Prostate gland (tissue), 2 donors: Measurements from ENCODE around the gene MAN2A2. TPM values are rescaled to one million over a fixed set of nuclear protein-coding genes. Genes with fewer than 3 reads are reported as not detected.

Experiments
- DNase-seq: peaks from one replicate; pipeline ENCODE4 v3.0.0-alpha.2; 2019; ENCODE audit warnings: low spot score
- H3K27ac ChIP-seq, 2 donors: fragments of 200-600 bp; sonication (generic); 2 replicates each; pipeline ENCODE4 v1.5.1; 2017 to 2019
- H3K27me3 ChIP-seq: fragments of 200-600 bp; sonication (generic); replicated peaks from 2 replicates; pipeline ENCODE4 v1.5.1; 2019; ENCODE audit not compliant: insufficient read depth
- H3K36me3 ChIP-seq, 2 donors: fragments of 200-600 bp; sonication (generic); 1 replicate in 1 of 2; 2 replicates in 1 of 2; pipeline versions ENCODE4 v1.5.1 to v1.8.1; 2017 to 2019
- H3K4me1 ChIP-seq: fragments of 200-600 bp; sonication (generic); replicated peaks from 2 replicates; pipeline ENCODE4 v1.5.1; 2019
- H3K4me3 ChIP-seq, 2 donors: fragments of 200-600 bp; sonication (generic); 2 replicates each; pipeline ENCODE4 v1.5.1; 2017 to 2019
- H3K9me3 ChIP-seq: fragments of 200-600 bp; sonication (generic); 2 replicates; pipeline ENCODE4 v1.5.1; 2017
- CTCF ChIP-seq, 4 experiments: fragments of 200-600 bp in 2 of 4; fragments of 450-650 bp in 2 of 4; sonication (generic) in 2 of 4; IDR thresholded peaks; 1 replicate in 3 of 4; 2 replicates in 1 of 4; pipeline ENCODE4 v1.5.1; 2016 to 2019; ENCODE audit warnings: antibody characterized with exemption in 4 of 4, mild to moderate bottlenecking in 2 of 4, moderate library complexity in 2 of 4
- POLR2A ChIP-seq: fragments of 450-650 bp; IDR thresholded peaks from one replicate; pipeline ENCODE4 v1.6.1; 2016; ENCODE audit warnings: antibody characterized with exemption, mild to moderate bottlenecking
- POLR2AphosphoS5 ChIP-seq: sonication (generic); formaldehyde crosslinking; IDR thresholded peaks from one replicate; pipeline ENCODE4 v1.6.1; 2017; ENCODE audit warnings: antibody characterized with exemption
- WGBS: methylation state at CpG from one replicate; pipeline ENCODE4 v1.1.5; 2018; 5-methylcytosine and 5-hydroxymethylcytosine counted together
- intact Hi-C: fragments of 100-400 bp; cut with DNase I; formaldehyde crosslinking; loops from one replicate; pipeline ENCODE4 v1.14.2; 2022
- total RNA-seq, 2 donors: library from RNA; depleted of rRNA; stranded (reverse); fragments of >200 nt; gene quantifications; one replicate each; pipeline ENCODE4 v1.1.0, GENCODE V29; 2016

MAN2A2 gene
- total RNA-seq, 2 donors from 2014 or later, result 46.6 to 113 TPM

- H3K27ac ChIP-seq, result no peak overlapping the region
- peaks cover 2 to 14% of the 10 kb centered on the region in 2 donors for H3K36me3 ChIP-seq
These were observed 16.8 kb upstream of the MAN2A2 start for GRCh38 chr15:90886291-90886614.

GRCh38 chr15:90887037-90887481 lies 16.0 kb upstream of the MAN2A2 start:
- DNase-seq, result no peak
- WGBS, result 87% methylated on average over 6 of the region's 13 CpGs
- TF ChIP-seq POLR2A (no peak), POLR2AphosphoS5 (no peak), CTCF (IDR thresholded peaks at IDR 0.05) (no peak)
- Histone ChIP-seq H3K9me3 (no peaks in the 10 kb centered on the region), H3K4me3 (no peak overlapping the region), H3K36me3 (peaks cover 7 to 11% of the 10 kb centered on the region in 2 donors), H3K27me3 (no peaks in the 10 kb centered on the region), H3K4me1 (peaks cover 6% of the 10 kb centered on the region), H3K27ac (no peak overlapping the region)
- intact Hi-C loops, result loop anchor here (10.0 kb wide), 1 partner anchor 572 kb away; no protein-coding TSS in a partner anchor

More at GRCh38 chr15:90886291-90886614, 16.8 kb upstream of the MAN2A2 start:
- intact Hi-C loops, result loop anchor here (10.0 kb wide), 1 partner anchor 571 kb away; no protein-coding TSS in a partner anchor
- Histone ChIP-seq H3K4me3 (no peak overlapping the region), H3K4me1 (peaks cover 6% of the 10 kb centered on the region), H3K9me3 (no peaks in the 10 kb centered on the region), H3K27me3 (no peaks in the 10 kb centered on the region)
- TF ChIP-seq POLR2A, result no peak
- no peak for TF ChIP-seq POLR2AphosphoS5
- TF ChIP-seq CTCF (IDR thresholded peaks at IDR 0.05), result no peak
- WGBS, result 32% methylated on average over 5 of the region's 5 CpGs
- DNase-seq, result no peak

GRCh38 chr15:90889313-90889730 lies 13.8 kb upstream of the MAN2A2 start:
- no peak for TF ChIP-seq POLR2AphosphoS5
- no peak for TF ChIP-seq CTCF (IDR thresholded peaks at IDR 0.05)
- no peak for TF ChIP-seq POLR2A
- intact Hi-C loops, result loop anchor here (10.0 kb wide), 1 partner anchor 575 kb away; no protein-coding TSS in a partner anchor
- peaks cover 7 to 26% of the 10 kb centered on the region in 2 donors for H3K36me3 ChIP-seq
- no peaks in the 10 kb centered on the region for H3K27me3 ChIP-seq
- no peak for DNase-seq
- H3K27ac ChIP-seq, result no peak overlapping the region
- WGBS, result 80% methylated on average over 18 of the region's 18 CpGs
- H3K9me3 ChIP-seq, result no peaks in the 10 kb centered on the region
- H3K4me1 ChIP-seq, result peaks cover 6% of the 10 kb centered on the region
- no peak overlapping the region for H3K4me3 ChIP-seq

DNA sequence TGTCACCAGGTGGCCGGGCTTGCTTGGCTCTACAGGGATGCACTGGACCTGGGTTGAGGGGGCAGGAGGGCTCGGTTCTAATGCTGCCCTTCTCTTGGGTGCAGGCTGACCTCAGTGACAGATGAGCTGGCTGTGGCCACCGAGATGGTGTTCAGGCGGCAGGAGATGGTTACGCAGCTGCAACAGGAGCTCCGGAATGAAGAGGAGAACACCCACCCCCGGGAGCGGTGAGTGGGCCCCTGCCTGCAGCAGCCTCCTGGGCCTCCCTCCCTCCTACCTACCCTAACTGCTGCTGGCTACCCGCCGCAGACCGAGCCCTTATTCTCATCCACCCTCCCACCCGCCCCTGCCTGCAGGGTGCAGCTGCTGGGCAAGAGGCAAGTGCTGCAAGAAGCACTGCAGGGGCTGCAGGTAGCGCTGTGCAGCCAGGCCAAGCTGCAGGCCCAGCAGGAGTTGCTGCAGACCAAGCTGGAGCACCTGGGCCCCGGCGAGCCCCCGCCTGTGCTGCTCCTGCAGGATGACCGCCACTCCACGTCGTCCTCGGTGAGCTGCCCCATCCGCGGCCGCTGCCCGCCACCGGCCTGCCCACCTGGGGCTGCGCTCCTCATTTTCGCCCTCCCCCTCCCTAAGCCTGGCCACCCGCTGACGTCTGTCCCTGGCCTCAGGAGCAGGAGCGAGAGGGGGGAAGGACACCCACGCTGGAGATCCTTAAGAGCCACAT lies 13.2 kb upstream of the MAN2A2 start:
- no peak for DNase-seq
- Histone ChIP-seq H3K36me3 (peaks cover 7 to 26% of the 10 kb centered on the region in 2 donors), H3K4me3 (no peak overlapping the region), H3K9me3 (no peaks in the 10 kb centered on the region), H3K27me3 (no peaks in the 10 kb centered on the region), H3K27ac (no peak overlapping the region), H3K4me1 (peaks cover under 1% of the 10 kb centered on the region)
- TF ChIP-seq POLR2AphosphoS5 (no peak), CTCF (IDR thresholded peaks at IDR 0.05) (no peak), POLR2A (no peak)
- intact Hi-C loops, result loop anchor here (10.0 kb wide), 1 partner anchor 575 kb away; no protein-coding TSS in a partner anchor
- 81% methylated on average over 30 of the region's 31 CpGs for WGBS

DNA sequence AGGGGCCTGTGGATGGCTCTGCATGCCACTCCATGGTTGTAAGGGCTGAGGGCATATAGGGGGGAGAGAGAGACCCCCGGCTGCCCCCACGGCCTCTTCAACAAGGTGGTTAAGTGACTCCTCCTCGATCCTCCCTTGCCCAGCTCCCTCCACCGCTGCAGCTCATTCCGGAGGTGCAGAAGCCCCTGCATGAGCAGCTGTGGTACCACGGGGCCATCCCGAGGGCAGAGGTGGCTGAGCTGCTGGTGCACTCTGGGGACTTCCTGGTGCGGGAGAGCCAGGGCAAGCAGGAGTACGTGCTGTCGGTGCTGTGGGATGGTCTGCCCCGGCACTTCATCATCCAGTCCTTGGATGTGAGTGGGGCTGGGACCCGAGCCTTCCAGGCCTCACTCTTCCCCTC lies 12.3 kb upstream of the MAN2A2 start:
- Histone ChIP-seq H3K36me3 (peaks cover 7 to 26% of the 10 kb centered on the region in 2 donors), H3K27ac (no peak overlapping the region), H3K4me3 (no peak overlapping the region), H3K4me1 (no peaks in the 10 kb centered on the region), H3K27me3 (no peaks in the 10 kb centered on the region), H3K9me3 (no peaks in the 10 kb centered on the region)
- 77% methylated on average over 12 of the region's 12 CpGs for WGBS
- TF ChIP-seq POLR2AphosphoS5 (no peak), CTCF (IDR thresholded peaks at IDR 0.05) (no peak), POLR2A (no peak)
- DNase-seq, result no peak
- intact Hi-C loops, result no loop called here
